HG02759 (cell line): ENCODE measurements around the gene STEAP2.
"Not testable (repeated sequence)": the region's sequence is repeated elsewhere in the genome, so short reads cannot be mapped to it uniquely, and the experiment has no call there.

Experiments
- ATAC-seq: cut with Tn5 transposase; IDR thresholded peaks from one replicate; pipeline ENCODE4 v1.9.1; 2021; ENCODE audit warnings: mild to moderate bottlenecking, moderate library complexity; ENCODE audit not compliant: unreplicated experiment

STEAP2 gene

DNA sequence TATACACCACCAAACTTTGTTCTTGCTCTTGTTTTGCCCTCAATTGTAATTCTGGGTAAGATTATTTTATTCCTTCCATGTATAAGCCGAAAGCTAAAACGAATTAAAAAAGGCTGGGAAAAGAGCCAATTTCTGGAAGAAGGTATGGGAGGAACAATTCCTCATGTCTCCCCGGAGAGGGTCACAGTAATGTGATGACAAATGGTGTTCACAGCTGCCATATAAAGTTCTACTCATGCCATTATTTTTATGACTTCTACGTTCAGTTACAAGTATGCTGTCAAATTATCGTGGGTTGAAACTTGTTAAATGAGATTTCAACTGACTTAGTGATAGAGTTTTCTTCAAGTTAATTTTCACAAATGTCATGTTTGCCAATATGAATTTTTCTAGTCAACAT, 20.9 kb downstream of the STEAP2 start:
- no peak for ATAC-seq

DNA sequence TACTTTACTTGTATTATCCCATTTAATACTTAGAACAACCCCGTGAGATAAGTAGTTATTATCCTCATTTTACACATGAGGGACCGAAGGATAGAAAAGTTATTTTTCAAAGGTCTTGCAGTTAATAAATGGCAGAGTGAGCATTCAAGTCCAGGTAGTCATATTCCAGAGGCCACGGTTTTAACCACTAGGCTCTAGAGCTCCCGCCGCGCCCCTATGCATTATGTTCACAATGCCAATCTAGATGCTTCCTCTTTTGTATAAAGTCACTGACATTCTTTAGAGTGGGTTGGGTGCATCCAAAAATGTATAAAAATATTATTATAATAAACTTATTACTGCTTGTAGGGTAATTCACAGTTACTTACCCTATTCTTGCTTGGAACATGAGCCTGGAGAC, 22.0 kb downstream of the STEAP2 start:
- ATAC-seq = no peak

DNA sequence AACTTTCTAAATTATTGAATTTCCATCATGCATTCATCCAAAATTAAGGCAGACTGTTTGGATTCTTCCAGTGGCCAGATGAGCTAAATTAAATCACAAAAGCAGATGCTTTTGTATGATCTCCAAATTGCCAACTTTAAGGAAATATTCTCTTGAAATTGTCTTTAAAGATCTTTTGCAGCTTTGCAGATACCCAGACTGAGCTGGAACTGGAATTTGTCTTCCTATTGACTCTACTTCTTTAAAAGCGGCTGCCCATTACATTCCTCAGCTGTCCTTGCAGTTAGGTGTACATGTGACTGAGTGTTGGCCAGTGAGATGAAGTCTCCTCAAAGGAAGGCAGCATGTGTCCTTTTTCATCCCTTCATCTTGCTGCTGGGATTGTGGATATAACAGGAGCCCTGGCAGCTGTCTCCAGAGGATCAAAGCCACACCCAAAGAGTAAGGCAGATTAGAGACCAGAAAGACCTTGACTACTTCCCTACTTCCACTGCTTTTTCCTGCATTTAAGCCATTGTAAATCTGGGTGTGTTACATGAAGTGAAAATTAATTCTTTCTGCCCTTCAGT, 25.3 kb downstream of the STEAP2 start:
- ATAC-seq = no peak

DNA sequence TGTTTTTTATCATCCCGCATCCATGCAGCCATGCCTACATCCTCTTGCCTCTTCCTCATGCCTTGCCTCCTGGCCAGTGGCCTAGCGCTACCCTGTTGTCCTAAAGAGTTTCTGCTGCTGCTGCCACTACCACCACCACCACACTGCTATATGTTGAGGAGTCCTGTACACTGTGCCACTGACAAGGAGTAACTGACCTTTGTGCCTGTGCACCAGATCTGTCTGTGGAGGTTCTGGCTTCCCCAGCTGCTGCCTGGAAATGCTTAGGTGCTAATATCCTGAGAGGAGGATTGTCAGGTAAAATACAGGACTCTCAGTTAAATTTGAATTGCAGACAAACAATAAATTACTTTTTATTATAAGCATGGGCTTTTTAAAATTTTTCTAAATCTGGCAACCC, 26.5 kb downstream of the STEAP2 start:
- ATAC-seq = no peak

DNA sequence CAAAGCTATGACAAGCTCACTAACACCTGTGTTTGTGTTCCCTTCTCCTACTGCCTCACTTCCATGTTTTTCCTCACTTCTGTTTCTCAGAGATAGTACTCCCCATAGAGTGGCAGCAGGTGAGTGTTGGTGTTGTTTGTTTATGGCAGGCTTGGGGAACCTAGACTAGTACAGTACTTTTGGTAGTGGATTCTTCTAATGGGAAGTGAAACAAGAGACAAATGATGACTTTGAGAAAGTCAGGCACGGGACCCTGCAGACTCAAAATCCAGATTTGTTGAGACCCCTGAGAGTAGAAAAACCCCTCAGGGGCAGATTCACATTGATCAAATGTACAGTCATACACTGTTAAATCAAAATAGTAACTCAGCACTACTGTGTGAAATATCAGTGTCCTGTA, 27.0 kb downstream of the STEAP2 start:
- ATAC-seq = no peak

DNA sequence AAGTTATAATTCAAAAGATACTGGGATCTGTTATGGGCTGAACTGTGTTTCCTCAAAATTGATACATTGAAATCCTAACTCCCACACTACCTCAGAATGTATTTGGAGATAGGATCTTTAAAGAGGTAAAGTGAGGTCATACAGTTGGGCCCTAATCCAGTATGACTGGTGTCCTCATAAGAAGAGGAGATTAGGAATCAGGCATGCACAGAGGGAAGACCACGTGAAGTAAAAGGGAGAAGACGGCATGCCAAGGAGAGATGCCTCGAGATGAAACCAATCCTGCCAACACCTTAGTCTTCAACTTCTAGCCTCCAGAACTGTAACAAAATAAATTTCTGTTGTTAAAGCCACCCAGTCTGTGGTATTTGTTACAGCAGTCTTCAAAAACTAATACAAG, 27.5 kb downstream of the STEAP2 start:
- no peak for ATAC-seq

DNA sequence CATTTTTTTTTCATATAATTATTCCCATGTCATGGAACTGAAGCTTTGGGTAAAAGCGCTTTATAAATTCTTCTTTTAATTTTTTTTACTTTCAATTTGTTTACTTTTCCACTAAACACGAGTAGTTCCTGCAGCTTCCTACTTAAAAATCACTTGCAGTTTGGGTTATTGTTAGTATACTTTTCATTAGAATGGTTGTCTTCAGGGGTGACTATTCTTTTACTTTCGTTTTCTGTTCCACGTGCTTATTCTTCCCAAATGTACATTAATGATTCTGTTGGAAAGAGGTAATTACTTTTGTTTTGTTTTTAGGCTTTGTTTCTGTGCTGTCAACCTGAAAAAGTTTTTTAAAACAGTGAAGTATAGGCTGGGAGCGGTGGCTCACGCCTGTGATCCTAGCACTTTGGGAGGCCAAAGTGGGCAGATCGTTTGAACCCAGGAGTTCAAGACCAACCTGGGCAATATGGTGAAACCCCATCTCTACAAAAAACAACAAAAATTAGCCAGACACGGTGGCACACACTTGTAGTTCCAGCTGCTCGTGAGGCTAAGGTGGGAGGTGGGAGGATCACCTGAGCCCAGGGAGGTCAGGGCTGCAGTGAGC, 28.2 kb downstream of the STEAP2 start:
- no peak for ATAC-seq

DNA sequence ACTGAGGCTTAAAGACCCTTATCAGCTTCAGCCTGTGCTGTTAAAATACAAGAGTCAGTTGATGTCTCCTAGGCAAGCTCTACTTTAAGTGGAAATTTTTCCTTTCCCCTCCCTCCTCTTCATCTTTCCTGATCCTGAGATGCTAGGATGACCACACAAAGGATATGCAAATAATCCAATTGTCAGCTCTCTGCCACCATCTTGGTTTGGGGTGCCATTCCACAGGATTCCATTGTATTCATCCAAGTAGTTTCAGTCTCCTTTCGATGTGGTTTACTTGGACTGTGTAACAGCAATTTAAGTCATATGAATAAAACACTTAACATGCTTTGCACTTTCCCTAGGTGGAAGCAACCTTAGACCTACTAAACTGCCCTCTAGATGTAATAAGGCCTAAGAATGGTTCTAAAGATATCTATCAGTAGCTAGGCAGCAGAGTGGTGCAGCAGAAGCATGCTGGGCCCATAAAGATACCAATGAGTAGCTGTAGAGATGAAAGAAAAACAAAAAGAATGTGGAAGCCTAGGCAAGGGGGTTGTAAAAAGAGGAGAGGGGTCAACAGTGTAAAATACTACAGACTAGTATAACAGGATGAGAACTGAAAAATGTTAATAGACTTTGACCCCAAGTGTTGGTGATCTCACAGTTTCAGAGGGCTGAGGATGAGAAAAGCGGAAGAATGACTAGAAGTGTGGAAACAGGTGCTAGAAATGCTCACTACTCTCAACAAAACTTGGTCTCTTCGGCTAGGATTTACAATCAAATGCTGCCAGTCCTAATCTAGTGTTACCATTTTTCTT, 31.0 kb downstream of the STEAP2 start:
- peak; percentile 36 for ATAC-seq

DNA sequence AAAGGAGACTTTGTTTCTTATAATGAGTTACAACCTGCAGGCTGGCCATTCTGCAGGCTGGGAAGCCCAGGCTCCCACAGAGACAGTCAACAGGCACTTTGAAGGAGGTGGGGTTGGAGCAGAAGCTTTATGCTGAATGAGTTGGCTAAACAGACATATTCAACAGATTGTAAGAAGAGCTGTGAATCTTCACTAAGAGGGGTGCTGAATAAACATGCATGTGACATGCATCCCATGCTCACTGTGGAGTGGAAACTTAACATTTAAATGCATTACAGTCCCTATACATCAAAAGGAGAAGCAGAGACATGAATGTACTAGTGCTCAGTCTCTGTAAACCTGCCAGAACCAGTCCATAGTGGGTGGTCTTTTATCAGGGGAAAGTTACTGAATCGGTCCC, 32.0 kb downstream of the STEAP2 start:
- ATAC-seq = no peak

DNA sequence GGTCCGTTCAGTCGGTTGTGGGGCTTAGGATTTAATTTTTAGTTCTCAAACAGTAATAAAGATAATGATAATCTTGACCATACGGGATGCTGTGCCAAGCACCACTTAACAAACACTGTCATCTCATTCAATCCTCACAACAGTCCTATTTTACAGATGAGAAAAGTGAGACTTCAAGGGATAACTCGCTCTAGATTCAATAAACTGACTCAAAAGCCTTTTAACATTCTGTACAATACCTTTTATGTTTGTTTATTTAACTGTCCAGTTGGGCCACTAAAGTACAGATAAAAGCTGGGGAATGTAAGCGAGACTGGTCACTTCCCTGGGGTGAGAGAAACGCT, 33.0 kb downstream of the STEAP2 start:
- no peak for ATAC-seq

DNA sequence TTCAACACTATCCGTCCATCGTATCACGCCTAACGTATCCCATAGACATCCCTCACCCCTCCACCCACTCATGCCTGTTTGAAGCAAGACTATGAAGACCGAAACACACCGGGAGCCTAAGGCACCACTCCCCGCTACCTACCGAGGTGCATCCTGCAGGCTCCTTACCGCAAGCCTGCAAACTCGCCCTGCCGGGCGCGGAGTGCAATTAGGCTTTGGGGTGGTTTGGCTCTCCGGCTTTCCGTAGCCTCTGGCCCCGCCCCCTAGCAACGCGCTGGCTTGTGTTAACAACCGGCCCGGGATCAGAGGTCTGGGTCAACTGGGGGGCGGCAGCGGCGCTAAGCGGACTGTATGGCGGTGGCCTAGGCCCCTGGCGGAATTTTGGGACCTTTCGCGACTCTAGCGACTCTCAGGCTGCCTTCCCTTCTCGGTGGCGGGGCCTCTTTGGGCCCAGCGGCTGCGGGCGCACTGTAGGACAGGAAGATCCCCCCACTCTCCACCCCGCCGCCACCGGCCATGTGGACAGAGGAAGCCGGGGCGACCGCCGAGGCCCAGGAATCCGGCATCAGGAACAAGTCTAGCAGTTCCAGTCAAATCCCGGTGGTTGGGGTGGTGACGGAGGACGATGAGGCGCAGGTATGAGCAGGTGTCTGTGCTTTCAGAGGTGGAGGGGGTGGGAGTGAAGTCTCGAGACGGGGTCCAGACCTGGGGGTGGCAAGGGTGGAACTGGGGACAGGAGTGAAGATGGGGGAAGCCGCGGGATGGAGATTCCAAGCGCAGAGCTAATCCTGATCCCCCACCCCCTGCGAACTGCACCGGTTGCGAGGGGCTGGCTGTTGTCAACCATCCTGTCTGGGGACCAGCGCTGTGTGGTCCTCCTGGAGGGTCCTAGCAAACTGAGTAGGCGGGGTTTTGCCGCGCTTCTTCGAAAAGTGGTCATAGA, 33.6 kb downstream of the STEAP2 start, which contains the start of gene CFAP69:
Gene CFAP69, plus strand, starts transcription at position 266 of the 943 bp plus-strand sequence. Its CDS starts 251 bp downstream, at position 517.
- peak; percentile 91 for ATAC-seq

DNA sequence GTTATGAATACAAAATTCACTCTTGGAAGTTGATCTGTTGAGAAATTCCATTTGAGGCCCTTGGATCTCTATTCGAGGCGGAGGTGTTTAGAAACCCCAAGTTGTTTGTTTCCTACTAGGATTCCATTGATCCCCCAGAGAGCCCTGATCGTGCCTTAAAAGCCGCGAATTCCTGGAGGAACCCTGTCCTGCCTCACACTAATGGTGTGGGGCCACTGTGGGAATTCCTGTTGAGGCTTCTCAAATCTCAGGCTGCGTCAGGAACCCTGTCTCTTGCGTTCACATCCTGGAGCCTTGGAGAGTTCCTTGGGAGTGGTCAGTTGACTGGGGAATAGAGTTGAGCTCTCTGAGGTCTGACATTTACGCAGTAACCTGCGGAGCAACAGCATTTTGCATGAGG, 34.6 kb downstream of the STEAP2 start:
- ATAC-seq = no peak

DNA sequence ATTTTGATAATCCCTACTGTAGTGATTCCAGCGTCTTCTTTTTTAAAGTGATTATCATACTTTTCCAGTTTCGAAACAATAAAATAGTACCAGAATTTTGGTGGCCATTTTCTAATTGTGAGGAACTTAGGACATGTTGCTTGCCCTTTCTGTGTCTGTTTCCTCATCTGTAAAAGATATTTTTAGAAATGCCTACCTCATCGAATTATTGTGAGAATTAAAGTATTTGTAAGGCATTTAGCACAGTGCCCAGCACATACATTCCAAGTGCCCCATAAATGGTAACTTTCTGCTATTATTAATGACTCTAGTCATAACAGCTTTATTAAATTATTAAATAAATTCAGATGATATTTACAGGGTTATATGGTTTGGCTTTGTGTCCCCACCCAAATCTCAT, 37.2 kb downstream of the STEAP2 start:
- ATAC-seq = no peak

DNA sequence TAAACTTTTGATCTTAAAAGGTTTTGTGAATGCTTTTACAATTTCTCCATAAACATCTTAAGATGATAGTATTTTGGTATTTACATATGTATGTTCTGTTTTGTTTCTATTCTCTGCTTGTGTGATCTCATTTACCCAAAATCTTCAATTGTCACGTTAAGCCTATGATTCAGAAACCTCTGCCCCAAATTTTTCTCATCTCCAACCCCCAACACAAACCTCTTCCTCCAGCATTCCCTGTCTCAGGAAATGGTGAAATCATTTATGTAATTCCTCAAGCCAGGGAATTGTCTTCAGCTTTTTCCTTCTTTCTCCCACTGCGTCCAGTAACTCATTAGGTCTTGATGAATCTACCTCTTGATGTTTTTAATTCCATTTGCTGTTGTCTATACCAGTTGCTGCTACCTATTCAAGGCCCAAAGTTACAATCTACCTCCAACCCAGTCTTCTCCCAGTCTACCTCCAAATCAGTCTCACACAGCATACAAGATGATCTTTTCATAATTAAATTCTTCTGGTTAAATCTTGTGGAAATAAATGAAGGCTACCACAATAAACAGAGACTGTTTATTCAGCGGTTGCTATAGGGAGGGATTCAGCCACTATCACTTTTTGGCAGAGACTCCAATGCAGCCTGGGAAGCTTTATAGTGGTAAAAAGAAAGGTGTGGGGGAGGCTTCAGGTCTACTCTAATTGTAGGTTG, 39.2 kb downstream of the STEAP2 start:
- ATAC-seq = no peak

DNA sequence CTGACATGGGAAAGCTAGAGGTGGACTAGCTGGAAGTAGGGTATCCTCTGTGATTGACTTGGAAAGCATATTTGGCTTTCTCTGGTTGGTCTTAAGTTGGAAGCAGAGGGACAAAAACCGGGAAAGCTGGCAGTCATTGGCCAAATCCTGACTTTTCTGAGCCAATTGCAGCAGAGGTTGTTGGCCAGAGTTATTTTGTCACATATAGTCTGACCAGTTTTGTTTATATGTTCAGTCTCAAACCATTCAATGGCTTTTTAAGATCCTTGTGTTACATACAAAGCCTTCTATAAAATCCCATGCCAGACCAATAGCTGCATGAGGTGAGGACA, 39.7 kb downstream of the STEAP2 start:
- ATAC-seq = no peak

DNA sequence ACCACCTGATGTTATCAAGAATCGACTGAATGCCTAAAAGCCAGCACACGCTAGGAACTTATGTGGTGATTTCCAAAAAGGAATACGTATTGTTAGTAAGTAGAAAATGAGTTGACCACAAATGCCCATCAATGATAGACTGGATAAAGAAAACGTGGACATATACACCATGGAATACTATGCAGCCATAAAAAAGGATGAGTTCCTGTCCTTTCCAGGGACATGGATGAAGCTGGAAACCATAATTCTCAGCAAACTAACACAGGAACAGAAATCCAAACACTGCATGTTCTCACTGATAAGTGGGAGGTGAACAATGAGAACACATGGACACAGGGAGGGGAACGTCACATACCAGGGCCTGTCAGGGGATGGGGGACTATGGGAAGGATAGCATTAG, 44.5 kb downstream of the STEAP2 start:
- not testable (repeated sequence) for ATAC-seq

DNA sequence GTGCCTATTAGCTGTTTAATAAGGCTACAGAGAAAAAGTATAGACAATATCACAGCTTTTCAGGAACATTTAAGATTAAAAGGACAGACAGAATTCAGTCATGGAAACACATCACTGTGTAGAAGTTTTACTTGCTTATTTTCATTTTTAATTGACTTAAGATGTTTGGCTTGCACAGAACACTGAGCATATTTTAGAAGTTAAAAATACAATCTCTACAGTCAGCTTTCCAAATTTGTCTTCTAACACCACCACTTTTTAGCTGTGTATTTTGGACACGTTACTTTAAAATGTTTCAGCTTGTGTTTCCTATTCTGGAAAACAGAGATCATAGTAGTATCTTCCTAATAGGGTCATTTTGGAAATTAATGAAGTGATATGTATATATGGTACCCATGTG, 45.2 kb downstream of the STEAP2 start:
- no peak for ATAC-seq

DNA sequence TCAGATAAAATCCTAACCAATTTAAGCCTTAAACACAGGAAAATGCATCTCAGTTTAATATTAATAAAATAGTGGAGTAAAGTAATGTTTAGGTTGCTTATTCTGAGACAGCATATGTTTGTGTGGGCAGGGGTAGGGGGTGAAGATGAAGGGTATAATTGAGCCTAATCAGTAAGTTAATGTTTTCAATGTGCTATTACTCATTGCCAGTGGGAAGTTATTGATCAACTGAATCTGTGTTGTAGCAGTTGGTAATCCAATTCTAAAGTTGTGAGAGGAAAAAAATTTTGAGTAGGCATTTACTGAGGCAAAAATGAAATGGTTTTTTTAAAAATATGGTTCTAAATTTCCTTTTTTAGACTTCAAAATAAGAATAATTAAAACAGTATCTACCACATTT, 49.9 kb downstream of the STEAP2 start:
- no peak for ATAC-seq

DNA sequence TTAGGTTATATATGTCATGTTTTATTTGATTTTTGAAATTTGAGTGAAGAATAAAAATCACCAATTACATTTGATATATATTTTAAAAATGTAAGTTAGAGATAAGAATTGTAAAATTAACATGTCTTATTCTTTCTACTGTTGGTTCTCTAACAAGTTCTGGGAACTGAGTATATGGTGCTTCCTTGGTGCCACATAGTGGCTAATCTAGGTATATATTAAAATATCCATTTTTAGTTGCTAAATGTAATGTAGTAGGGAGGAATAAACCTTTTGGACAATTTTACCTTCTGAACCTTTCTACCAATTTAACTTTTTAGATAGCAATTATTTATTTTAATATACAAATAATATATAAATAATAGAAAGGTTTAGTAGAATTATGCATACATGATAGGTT, 50.9 kb downstream of the STEAP2 start:
- no peak for ATAC-seq

DNA sequence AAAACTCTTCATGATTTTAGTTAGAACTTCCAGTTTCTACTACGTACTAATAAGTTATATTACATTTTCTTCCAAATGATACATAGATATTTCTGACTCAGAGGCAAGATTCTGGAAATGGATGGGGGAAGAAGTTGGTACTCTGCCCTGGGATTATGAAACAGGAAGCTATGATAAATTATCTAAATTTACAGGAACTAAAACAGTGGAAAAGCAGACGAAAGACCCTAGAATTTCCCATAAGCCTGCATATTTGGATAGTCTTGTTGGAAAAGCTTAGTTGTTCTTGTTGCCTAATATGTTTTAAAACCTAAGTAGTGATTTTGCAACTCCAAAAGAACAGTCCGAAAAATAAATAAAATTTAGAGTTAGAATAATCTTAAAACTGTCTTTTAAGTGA, 55.3 kb downstream of the STEAP2 start:
- ATAC-seq = no peak
